GM19099 (cell line): ENCODE results near the gene PLEKHM1.
A peak's percentile ranks its signal among the peaks of the same experiment; 100 is the strongest.

Experiments
- POLR2A ChIP-seq: IDR thresholded peaks from 3 replicates; pipeline ENCODE4 v1.6.1; 2011; ENCODE audit warnings: low read depth; ENCODE audit not compliant: insufficient read length; ENCODE audit errors: extremely low read depth

The PLEKHM1 gene

DNA sequence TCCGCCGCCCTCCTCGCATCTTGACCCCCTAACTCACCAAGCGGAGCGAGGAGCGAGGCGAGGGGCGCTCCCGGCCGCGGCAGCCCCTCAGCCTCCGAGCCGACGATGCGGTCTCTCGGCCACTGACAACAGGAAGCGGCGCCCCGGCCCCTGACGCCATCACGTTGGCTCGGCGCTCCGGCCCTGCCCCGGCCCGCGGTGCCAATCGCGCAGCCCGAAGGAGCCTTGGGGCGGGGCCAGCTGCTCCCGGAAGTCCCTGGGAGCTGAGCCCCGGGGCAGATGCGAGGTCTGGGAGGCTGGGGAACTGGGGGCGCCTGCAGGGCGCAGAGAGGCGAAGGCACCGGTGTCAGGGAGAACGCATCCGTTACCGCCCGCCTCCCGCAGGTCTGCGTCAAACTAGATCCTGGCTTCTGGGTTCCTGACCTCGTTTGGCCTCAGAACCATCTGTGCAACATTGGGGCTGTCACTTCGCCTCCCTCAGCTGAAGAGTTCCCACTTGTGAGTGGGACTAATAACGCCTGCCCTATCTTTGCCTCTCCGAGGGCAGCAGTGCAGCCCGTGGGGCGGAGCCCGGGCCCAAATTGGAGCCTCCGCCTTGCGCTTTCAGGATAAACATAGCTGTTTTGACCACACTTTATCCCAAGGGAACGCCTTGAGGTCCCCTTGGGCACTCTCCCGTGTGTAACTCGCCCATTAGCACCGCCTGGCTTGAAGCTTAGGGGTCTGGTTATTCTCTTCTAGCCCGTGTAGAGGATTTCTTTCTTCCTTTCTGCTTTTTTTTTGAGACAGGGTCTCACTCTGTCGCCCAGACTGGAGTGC, at the start of gene PLEKHM1:
Gene PLEKHM1 (minus strand): TSS at position 107 of the 819 bp plus-strand sequence. CDS start 8,237 bp downstream, outside the sequence.
- peak; percentile 60 for TF ChIP-seq POLR2A

DNA sequence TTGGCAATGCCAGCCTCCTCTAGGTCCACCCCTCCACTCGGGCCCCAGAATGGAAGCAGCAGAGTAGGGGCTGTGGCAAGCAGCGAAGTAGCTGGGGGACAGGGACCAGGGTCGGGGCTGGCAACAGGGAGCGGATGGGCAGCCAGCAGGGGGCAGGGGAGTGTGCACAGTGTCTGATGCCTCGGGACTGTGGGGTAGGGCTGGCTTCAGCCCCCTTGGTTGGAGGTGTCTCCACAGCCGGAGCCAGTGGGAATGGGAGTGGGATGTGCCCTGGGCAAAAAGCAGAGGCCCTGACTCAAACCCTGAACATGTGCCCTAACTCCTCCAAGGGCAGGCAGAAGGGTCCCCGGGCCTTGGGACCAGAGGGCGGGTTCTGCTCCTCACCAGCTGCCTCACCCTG, 39.4 kb downstream of the PLEKHM1 start:
- TF ChIP-seq POLR2A: no peak

DNA sequence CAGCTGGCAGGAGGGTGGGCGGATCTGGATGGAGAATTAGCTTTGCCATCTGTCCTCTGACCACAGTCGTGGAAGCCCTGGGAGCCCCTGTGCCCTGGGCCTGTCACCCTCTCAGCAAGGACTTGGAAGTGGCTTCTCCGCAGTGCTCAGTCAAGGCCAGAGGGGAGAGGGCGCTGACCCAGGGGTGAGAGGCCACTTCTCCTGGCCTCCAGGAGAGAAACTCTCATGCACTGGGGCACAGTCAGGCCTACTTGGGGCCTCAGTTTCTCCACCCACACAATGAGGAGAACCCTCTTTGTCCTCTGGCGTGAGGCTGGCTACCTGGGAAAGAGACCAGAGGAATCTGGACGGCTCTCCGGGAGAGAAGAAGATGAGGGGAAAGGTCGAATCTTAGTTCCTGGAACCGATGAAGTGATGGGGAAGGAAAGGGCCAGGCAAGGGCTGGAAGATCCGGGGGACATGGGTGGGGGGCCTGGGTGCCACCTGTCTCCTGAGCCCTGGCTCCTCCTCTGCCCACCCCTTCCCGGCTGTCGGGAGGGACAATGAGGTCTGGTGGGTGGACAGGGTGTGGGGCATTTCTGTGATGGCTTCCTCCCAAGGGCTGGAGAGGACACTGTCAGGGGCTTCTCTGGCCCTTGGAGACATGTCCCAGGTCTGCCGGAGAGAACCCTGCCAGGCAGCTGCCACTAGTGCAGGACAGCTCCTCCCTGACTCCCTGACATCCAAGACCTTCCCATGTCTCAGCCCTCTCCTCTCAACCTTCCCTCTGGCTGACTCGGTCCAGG, 48.8 kb downstream of the PLEKHM1 start:
- TF ChIP-seq POLR2A: no peak

DNA sequence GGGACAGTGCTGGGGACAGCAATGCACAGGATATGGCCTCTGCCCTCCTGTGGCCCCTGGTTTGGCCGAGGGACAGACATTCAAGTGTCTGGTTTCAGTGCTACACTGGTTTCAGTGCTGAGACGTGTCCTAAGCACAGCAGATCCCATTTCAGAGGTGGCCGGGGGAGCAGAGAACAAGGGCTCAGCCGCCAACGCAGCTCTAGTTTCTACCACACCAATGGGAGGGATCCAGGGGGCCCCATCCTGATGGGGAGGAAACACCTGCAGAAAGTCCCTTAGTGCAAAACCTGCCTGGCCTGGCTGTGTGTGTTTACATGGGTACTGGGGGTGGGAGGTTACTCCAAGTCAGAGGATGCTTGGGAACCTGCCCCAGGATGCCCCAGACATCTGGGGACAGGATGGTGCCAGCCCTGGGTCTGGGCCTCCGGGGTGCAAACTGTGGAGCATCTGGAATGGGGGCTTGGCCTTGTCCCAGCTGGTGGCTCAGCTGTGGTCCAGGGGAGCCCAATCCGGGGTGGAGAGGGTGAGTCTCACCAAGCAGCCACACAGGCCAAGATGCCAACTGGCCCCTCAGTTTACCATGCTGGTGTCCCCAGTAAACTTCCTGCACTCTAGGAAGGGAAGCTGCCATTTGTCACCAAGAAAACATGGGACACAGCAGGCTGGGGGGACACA, 49.5 kb downstream of the PLEKHM1 start:
- peak; percentile 25 for TF ChIP-seq POLR2A

DNA sequence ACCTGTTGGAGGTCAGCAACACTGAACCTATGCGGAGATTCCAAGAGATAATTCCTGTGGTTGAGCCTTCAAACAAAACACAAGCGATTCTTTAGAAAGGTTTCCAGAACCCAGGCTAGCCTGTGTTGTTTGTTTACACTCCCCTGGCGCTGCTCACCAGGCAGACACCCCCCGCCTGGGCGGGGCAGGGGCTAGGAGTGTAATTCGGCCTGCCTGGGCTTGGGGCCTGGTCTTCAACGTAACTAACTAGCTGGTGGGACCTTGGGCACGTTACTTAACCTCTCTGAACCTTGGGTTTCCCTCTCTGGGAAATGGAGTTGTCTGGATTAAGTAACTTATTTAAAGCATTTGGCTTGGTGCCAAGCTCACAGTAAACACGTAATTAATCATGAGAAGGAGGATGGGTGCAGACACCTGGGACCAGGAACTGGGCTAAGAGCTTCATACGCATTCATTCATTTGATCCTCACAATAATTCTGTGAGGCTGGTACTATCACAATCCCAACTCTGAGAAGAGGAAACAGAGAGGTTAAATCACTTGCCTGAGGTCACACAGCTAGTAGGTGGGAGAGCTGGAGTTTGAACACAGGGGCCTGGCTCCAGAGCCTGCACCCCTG, 50.3 kb downstream of the PLEKHM1 start:
- TF ChIP-seq POLR2A: no peak

DNA sequence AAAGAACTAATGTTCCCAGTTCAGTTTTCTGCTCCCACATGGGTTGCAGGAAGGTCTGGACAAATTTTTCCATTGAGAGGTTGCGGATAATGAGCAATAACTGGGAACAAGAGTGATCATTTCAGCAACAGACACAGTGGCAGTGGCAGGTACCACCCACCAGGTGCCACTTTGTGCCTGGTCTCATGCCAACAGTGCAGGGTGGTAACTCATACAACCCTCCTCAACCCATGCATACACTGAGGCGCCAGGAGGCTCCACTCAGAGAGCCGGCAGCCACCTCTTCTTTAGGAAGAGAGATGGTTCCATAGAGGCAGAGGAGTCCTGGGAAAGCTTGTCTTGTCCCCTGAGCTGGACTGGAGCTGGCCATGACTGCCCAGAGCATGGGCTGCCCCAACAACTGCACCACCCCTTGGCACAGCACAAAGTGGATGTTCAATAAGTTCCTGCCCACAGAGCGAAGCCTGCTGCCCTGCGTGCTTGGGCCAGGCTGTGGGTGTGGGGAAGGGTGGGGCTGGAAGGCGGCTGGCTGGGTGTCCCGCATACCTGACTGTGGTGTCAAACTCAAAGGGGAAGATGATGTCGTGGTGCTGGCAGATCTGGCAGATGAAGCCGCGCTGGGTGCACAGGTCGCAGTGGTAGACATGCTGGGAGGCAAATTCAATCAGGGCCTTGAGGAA, 51.5 kb downstream of the PLEKHM1 start:
- no peak for TF ChIP-seq POLR2A

DNA sequence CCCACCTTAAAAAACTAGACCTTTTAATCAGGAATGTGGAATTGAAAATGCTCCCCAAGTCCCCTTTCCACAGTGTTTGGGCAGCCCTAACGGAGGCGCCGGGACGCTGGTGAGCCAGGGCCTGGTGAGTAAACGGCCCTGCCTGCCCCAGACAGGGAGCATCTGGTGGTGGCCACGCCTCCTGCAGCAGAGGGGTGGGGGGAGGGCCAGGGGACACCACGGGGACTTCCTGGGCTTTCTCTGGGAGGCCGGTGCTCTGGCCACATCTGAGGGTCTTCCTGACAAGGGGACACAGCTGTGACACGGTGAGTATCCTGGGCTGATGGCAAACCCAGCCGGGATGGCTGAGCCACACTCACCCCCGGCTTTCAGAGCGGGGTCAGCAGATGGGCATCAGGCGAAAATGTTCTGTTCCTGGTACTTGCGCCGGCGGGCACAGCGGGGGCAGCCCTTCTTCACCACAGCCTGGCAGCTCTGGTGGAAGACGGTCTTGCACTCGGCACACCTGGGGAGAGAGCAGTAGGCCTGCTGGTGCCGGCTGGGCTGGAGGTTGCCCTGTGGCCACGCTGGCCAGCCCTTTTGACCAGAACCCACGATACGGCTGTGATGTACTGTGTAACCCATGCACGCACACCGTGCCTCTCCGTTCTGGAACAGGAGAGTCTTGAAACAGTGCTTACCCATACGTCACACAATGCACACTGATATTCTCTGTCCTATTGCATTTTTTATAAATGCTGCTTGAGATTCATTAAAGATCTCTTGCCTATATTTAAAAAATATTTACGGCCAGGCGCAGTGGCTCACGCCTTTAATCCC, 52.8 kb downstream of the PLEKHM1 start:
- TF ChIP-seq POLR2A: no peak

DNA sequence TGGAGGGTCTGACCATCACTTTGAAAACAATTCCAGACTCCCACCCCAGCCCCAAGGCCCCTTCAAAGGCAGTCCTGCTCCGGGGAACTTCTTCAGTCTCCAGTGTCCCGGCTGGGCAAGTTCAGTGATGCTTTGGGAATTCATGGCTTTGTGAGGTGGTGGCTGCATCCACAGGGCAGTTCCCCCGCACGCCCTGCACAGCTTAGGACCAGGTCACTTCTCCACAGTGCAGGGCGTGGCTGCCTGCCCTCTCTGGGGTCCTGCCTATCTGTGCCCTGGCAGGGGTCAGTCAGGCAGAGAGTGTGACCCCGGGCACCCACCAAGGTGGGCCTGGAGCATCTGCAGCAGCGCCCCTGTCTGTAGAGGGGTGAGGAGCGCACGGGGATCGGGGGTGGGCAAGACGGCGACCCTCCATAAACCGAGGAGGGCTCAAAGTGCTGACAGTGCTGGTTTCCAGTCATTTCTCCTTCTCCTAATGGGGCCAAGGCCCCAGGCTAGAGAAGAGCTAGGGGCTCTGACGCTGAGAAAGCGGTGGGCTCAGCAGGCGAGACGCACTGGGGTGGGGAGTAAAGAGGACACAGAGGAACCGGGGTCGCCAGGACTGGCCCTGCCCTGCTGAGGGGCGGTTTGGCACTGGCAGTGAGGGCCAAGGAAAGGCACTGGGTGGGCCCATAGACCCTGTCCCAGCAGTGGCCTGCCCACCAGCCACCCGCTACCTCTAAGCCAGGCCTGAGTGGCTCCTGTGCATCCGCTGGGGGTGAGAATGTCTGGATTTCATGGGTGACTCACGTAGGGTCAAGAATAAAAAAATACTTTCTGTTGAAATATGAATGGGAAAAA, 53.7 kb downstream of the PLEKHM1 start:
- no peak for TF ChIP-seq POLR2A

DNA sequence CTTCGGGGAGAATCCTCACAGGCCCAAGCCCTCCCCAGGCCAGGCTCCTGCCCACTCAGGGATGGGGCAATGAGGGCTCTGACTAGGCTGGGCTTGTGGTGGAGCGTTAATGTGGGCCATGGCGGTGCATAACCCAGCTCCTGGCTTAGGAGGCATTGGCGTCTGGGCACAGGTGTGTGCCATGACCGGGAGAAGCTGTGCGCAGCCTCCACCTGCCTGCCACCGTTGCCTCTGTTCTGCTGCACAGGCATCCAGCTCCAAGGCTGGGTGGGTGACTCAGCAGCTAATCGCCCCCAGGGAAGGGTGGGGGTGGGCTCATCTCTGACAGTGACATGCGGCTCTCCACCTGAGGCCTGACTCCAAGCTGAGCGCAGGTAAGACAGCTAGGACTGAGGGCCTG, 54.4 kb downstream of the PLEKHM1 start:
- no peak for TF ChIP-seq POLR2A

DNA sequence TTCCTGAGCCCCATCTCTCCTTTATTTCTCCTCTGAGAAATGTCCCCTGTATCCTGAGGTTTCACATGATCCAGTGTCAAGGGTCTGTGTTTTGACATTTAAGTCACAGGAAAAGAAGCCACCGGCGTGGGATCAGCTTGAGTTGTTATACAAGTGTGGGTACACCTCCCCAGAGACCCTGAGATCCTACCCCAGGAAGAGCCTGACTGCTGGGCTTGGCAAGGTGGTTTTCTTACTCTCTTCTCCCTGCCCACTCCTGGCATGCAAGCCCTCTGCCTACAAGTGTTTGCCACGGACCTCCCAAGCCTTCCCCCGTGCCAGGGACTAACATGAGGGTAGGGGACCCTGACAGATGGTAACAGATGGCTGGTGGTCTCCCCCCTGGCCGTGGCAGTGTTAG, 55.0 kb downstream of the PLEKHM1 start:
- no peak for TF ChIP-seq POLR2A

DNA sequence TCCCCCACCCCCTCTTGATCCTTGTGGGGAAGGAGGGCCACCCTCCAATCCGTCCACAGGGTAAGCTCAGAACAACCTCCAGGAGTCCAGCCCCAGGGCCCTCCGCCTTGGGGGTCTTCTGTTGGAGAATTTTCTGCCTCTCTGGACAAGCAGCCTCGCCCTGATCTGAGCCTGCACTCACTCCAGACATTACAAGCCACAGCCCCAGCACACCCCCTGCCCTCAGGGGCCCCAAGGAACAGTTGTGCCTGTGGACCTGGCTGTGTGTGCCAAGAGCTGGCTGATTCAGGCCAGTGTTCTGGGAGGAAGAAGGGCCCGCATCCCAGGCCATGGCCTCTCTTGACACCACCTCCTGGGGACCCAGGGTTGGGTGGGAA, 57.4 kb downstream of the PLEKHM1 start:
- no peak for TF ChIP-seq POLR2A

DNA sequence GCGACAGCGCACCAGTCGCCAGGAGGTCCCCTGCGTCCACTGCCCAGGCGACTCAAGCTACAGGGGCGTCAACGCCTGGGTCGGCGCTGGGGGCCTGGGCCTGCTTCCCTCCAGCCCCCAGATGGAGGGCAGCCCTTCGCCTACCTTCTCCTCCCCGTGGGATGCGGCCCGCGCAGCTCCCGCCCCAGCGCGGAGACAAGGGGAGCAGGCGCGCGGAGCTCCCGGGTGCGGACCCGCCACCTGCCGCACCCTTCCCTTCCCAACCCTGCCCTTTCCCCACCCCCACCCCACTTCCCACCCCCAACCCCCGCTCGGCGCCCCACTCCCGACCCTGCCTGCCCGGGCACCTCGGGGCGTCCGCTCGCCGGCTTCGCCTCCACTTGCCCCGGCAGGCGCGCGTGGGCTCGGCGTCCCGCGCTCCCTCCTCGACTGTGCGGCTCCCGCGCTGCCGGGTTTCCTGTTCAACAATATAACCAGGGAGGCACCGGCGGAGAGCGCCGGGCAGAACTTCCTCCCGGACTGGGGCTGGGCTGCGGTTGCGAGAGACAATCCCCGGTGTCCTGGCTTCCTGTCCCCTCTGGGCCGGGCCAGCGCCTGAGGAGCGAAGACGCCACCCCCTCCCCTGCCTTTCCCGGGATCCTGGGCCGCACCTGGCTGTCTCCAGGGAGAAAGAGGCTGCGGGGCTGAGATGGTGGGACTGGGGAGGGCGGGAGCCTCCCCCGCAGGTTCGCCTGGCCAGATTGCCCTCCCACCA, 57.9 kb downstream of the PLEKHM1 start, which contains the start of gene ARHGAP27:
Gene ARHGAP27 (minus strand): TSS at position 466 of the 754 bp plus-strand sequence. CDS start 2,591 bp downstream, outside the sequence.
- no peak for TF ChIP-seq POLR2A
